Ovary (tissue), 9 donors: Measurements from ENCODE around the gene ZNF609. TPM values are rescaled to one million over a fixed set of nuclear protein-coding genes. Genes with fewer than 3 reads are reported as not detected.

Source experiments
- DNase-seq, 5 donors: peaks; one replicate each; pipeline ENCODE4 v3.0.0-alpha.2; 2019 to 2020
- H3K27ac ChIP-seq, 2 donors: fragments of 200-600 bp; one replicate each; pipeline versions ENCODE4 v1.5.1 to v1.8.0; 2019 to 2022
- H3K27me3 ChIP-seq: fragments of 200-600 bp; one replicate; pipeline ENCODE4 v1.8.0; 2022
- H3K36me3 ChIP-seq: fragments of 200-600 bp; sonication (generic); one replicate; pipeline ENCODE4 v1.5.1; 2019
- H3K4me1 ChIP-seq: one replicate; pipeline ENCODE4 v1.8.1; 2013; ENCODE audit warnings: mild to moderate bottlenecking, moderate library complexity; ENCODE audit not compliant: insufficient read depth
- H3K4me3 ChIP-seq: fragments of 200-600 bp; sonication (generic); one replicate; pipeline ENCODE4 v1.5.1; 2017
- H3K9me3 ChIP-seq, 2 donors: fragments of 200-600 bp in 1 of 2; sonication (generic) in 1 of 2; one replicate each; pipeline versions ENCODE4 v1.5.1 to v1.8.1; 2013 to 2019; ENCODE audit warnings: mild to moderate bottlenecking in 1 of 2, moderate library complexity in 1 of 2
- CTCF ChIP-seq, 3 donors: fragments of 450-650 bp in 2 of 3; fragments of 200-600 bp in 1 of 3; IDR thresholded peaks; one replicate each; pipeline versions ENCODE4 v1.5.1 to v1.8.0; 2016 to 2022; ENCODE audit warnings: antibody characterized with exemption in 3 of 3, mild to moderate bottlenecking in 1 of 3
- EP300 ChIP-seq: sonication (generic); formaldehyde crosslinking; IDR thresholded peaks from one replicate; pipeline ENCODE4 v1.6.1; 2017; ENCODE audit warnings: antibody characterized with exemption
- POLR2A ChIP-seq: fragments of 450-650 bp; IDR thresholded peaks from one replicate; pipeline ENCODE4 v1.6.1; 2017; ENCODE audit warnings: antibody characterized with exemption, mild to moderate bottlenecking, moderate library complexity
- WGBS, 3 donors: extraction: QIAGEN DNeasy Blood & Tissue Kit in 1 of 3; methylation state at CpG; one replicate each; pipeline versions ENCODE4 v1.1.5 to v1.1.7; 2013 to 2017; 5-methylcytosine and 5-hydroxymethylcytosine counted together
- intact Hi-C, 4 donors: fragments of 100-400 bp; cut with DNase I; formaldehyde crosslinking; loops; one replicate each; pipeline versions ENCODE4 v1.11.0 to v1.15.1; 2022 to 2023
- polyA plus RNA-seq, 2 donors: library from polyadenylated mRNA; stranded (reverse); fragments of 200-250 nt in 1 of 2; fragments of 350-450 nt in 1 of 2; fragmentation: Illumina TruSeq in 1 of 2; extraction: RNeasy Lipid Tissue Mini Kit (QIAGEN cat#74804) in 1 of 2; gene quantifications; one replicate each; pipeline ENCODE4 v1.2.3, GENCODE V29; 2013 to 2014
- total RNA-seq, 7 donors: library from RNA; depleted of rRNA in 2 of 7; stranded (reverse); fragments of >200 nt in 2 of 7; fragmentation: NEBNext Ultra II Directional in 3 of 7; extraction: Animal tissue kit (Norgen Biotek cat#: 25700) in 3 of 7; gene quantifications; one replicate each; pipeline versions ENCODE4 v1.1.0 to v1.2.4, GENCODE V29; 2016 to 2023
- donor health status: DM: no; HTN: no; CAD: no; lungs with moderate emphysema.
- donor health status: DM: no; HTN: no; CAD: no.
- donor health status: Bipolar disorder and iron deficiency.
- donor health status: DM: yes; HTN: yes; CAD: no.
- donor health status: DM: no; HTN: no; CAD: no.
- donor health status: DM: yes; HTN: yes; CAD: no.

ZNF609 gene
- total and polyA plus RNA-seq, 9 donors, result 18.4 to 63.6 (median 40.7) TPM

GRCh38 chr15:64453689-64454037, 6.7 kb upstream of the ZNF609 start:
- H3K27ac ChIP-seq, result peak overlapping the region in 1 of 2 donors; percentile 32

GRCh38 chr15:64454282-64454681, 6.1 kb upstream of the ZNF609 start:
- TF ChIP-seq CTCF (IDR thresholded peaks at IDR 0.05) (no peak), EP300 (no peak), POLR2A (no peak)
- H3K27ac ChIP-seq, result peak overlapping the region in 1 of 2 donors; percentile 32

More at GRCh38 chr15:64453689-64454037, 6.7 kb upstream of the ZNF609 start:
- Histone ChIP-seq H3K9me3 (no peaks in the 10 kb centered on the region), H3K4me1 (peaks cover 1% of the 10 kb centered on the region), H3K27me3 (no peaks in the 10 kb centered on the region), H3K36me3 (no peaks in the 10 kb centered on the region), H3K4me3 (no peak overlapping the region)
- WGBS, 3 donors, result 81 to 94% (median 91%) methylated on average over 1 of the region's 1 CpG
- intact Hi-C loops, result no loop called here
- TF ChIP-seq CTCF (IDR thresholded peaks at IDR 0.05) (no peak), EP300 (no peak), POLR2A (no peak)
- DNase-seq, result no peak

GRCh38 chr15:64455961-64456371, 4.4 kb upstream of the ZNF609 start:
- DNase-seq, result no peak
- Histone ChIP-seq H3K4me1 (peaks cover 1% of the 10 kb centered on the region), H3K27ac (peak overlapping the region in 1 of 2 donors; percentile 47), H3K27me3 (no peaks in the 10 kb centered on the region), H3K36me3 (no peaks in the 10 kb centered on the region), H3K4me3 (no peak overlapping the region), H3K9me3 (no peaks in the 10 kb centered on the region)
- TF ChIP-seq EP300, result no peak
- TF ChIP-seq POLR2A, result no peak
- TF ChIP-seq CTCF (IDR thresholded peaks at IDR 0.05), result no peak
- intact Hi-C loops, result no loop called here
- 47 to 52% (median 50%) methylated on average over 3 of the region's 3 CpGs for WGBS, 3 donors

More at GRCh38 chr15:64454282-64454681, 6.1 kb upstream of the ZNF609 start:
- intact Hi-C loops, result no loop called here
- H3K4me3 ChIP-seq, result no peak overlapping the region
- H3K4me1 ChIP-seq, result peaks cover 1% of the 10 kb centered on the region
- H3K9me3 ChIP-seq, result no peaks in the 10 kb centered on the region
- H3K36me3 ChIP-seq, result no peaks in the 10 kb centered on the region
- H3K27me3 ChIP-seq, result no peaks in the 10 kb centered on the region
- no peak for DNase-seq

- intact Hi-C loops, result no loop called here
- Histone ChIP-seq H3K36me3 (no peaks in the 10 kb centered on the region), H3K27me3 (no peaks in the 10 kb centered on the region), H3K4me3 (no peak overlapping the region), H3K4me1 (peaks cover 1% of the 10 kb centered on the region), H3K9me3 (no peaks in the 10 kb centered on the region), H3K27ac (peak overlapping the region in 1 of 2 donors; percentile 47)
- no peak for TF ChIP-seq EP300
- TF ChIP-seq CTCF (IDR thresholded peaks at IDR 0.05), result no peak
- TF ChIP-seq POLR2A, result no peak
- DNase-seq, result no peak
- 17 to 33% (median 20%) methylated on average over 1 of the region's 1 CpG for WGBS, 3 donors
Measured at GRCh38 chr15:64456634-64457108, 3.7 kb upstream of the ZNF609 start.
